ENCODE results near the gene LAPTM5. TPM values are rescaled to one million over a fixed set of nuclear protein-coding genes. Genes with fewer than 3 reads are reported as not detected.

Gene LAPTM5
- total RNA-seq, 3 donors from 2014 or later, result 41.3 to 130 (median 70.1) TPM

GRCh38 chr1:30686236-30686935 lies 71.2 kb downstream of the LAPTM5 start:
- DNase-seq (ENCODE audit: low spot score in 2 of 2), result peak in 1 of 2 donors; percentile 36
- peaks cover 0 to 12% of the 10 kb centered on the region in 2 donors for H3K27me3 ChIP-seq
- peak overlapping the region in 1 of 2 donors; percentile 48 for H3K27ac ChIP-seq
- TF ChIP-seq POLR2A (IDR thresholded peaks at IDR 0.05) (no peak), CTCF (IDR thresholded peaks at IDR 0.05) (no peak), POLR2AphosphoS5 (IDR thresholded peaks at IDR 0.05) (no peak)
- no peaks in the 10 kb centered on the region for H3K9me3 ChIP-seq
- no peaks in the 10 kb centered on the region for H3K36me3 ChIP-seq
- H3K4me1 ChIP-seq, result peaks cover 0 to 7% of the 10 kb centered on the region in 2 donors
- H3K4me3 ChIP-seq, result no peak overlapping the region
- intact Hi-C loops (cut with DNase I; ENCODE audit: low total_unique reads), result no loop called here

- no peak overlapping the region for H3K4me3 ChIP-seq
- peak overlapping the region in 1 of 2 donors; percentile 49 for H3K27ac ChIP-seq
- peaks cover 0 to 12% of the 10 kb centered on the region in 2 donors for H3K27me3 ChIP-seq
- intact Hi-C loops (cut with DNase I; ENCODE audit: low total_unique reads), result no loop called here
- peaks cover 0 to 7% of the 10 kb centered on the region in 2 donors for H3K4me1 ChIP-seq
- H3K9me3 ChIP-seq, result no peaks in the 10 kb centered on the region
- no peaks in the 10 kb centered on the region for H3K36me3 ChIP-seq
- TF ChIP-seq POLR2A (IDR thresholded peaks at IDR 0.05) (no peak), CTCF (IDR thresholded peaks at IDR 0.05) (no peak), POLR2AphosphoS5 (IDR thresholded peaks at IDR 0.05) (no peak)
- peak in 1 of 2 donors; percentile 47 for DNase-seq (ENCODE audit: low spot score in 2 of 2)
Measured at GRCh38 chr1:30685796-30686165, 71.8 kb downstream of the LAPTM5 start.

DNA sequence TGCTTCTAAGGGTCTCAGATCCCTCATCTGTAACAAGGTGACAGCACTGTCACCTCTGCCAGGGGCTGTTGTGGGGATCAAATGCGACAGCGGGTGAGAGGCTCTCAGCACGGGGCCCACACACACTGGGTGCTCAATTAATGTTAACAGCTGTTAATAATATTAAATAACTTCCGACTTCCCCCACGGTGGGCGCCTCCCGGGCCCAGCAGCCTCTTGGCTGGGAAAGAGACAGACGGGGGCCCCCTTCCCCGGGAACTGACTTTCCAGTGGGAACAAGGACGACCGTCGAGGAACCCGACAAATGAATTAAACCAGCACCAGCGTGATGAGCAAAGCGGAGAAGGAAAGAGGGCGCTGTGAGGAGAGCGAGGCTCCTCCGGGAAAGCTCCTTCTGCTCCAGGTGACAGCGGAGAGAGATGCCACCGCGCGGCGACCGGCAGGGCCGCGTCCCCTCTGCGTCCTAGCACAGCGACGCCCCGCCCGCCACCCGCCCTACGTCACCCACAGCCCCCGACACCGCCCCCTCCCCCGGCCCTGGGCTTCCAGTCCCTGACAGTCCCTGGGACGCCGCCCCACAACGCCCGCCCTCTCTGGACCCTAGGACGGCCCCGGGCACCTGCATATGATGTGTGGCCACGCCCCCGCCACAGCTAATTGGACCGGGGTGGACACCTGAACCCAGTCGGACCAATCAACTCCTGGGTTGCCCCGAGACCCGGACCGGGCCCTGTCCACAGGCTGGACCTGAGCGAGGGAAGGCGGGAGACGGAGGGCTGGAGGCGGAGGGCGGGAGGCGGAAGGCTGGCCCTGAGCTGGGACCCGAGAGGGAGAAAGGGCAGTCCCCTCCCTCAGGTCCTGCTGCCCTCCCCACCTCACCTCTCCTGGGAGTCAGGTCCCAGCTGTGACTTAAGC lies 72.4 kb downstream of the LAPTM5 start:
- no peaks in the 10 kb centered on the region for H3K9me3 ChIP-seq
- H3K4me3 ChIP-seq, result peak overlapping the region in 2 of 3 donors; percentile 31 to 53
- peak overlapping the region in 1 of 2 donors; percentile 49 for H3K27ac ChIP-seq
- DNase-seq (ENCODE audit: low spot score in 2 of 2), result peak in 1 of 2 donors; percentile 80
- H3K4me1 ChIP-seq, result peaks cover 0 to 7% of the 10 kb centered on the region in 2 donors
- TF ChIP-seq CTCF (IDR thresholded peaks at IDR 0.05) (no peak), POLR2AphosphoS5 (IDR thresholded peaks at IDR 0.05) (no peak), POLR2A (IDR thresholded peaks at IDR 0.05) (no peak)
- no peaks in the 10 kb centered on the region for H3K36me3 ChIP-seq
- peaks cover 0 to 12% of the 10 kb centered on the region in 2 donors for H3K27me3 ChIP-seq
- intact Hi-C loops (cut with DNase I; ENCODE audit: low total_unique reads), result no loop called here

DNA sequence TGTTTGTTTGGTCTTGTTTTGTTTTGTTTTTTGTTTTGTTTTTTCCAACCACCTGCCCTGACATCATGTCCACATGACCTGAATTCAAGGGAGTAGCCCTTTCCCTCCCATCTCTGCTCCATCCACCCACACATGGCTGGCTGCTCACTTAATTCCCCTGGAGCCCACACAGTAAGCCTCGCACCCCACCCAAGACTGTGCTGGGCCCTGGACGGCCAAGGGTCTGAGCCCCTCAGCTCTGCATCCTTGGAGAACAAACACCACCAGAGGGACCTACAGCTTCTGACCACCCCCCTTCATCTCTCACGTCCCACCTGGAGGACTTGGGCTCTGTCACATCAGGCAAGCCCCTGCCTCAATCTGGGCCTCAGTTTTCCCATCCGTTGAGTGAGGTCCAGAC lies 73.3 kb downstream of the LAPTM5 start:
- peaks cover 0 to 7% of the 10 kb centered on the region in 2 donors for H3K4me1 ChIP-seq
- H3K36me3 ChIP-seq, result no peaks in the 10 kb centered on the region
- no peak for TF ChIP-seq POLR2AphosphoS5 (IDR thresholded peaks at IDR 0.05)
- TF ChIP-seq POLR2A (IDR thresholded peaks at IDR 0.05), result no peak
- no peak for TF ChIP-seq CTCF (IDR thresholded peaks at IDR 0.05)
- H3K27me3 ChIP-seq, result peaks cover 0 to 12% of the 10 kb centered on the region in 2 donors
- no peak overlapping the region for H3K4me3 ChIP-seq
- no peak overlapping the region for H3K27ac ChIP-seq
- intact Hi-C loops (cut with DNase I; ENCODE audit: low total_unique reads), result no loop called here
- H3K9me3 ChIP-seq, result no peaks in the 10 kb centered on the region
- peak in 1 of 2 donors; percentile 35 for DNase-seq (ENCODE audit: low spot score in 2 of 2)
